ENCODE results near the gene FKBP11.
A peak's percentile ranks its signal among the peaks of the same experiment; 100 is the strongest.
"Not testable (repeated sequence)": the region's sequence is repeated elsewhere in the genome, so short reads cannot be mapped to it uniquely, and the experiment has no call there.

Gene FKBP11

GRCh38 chr12:48954841-48955501 lies 29.7 kb upstream of the FKBP11 start:
- DNase-seq: no peak

GRCh38 chr12:48954061-48954460 lies 28.8 kb upstream of the FKBP11 start:
- no peak for DNase-seq

- no peak for DNase-seq
These were observed 27.4 kb upstream of the FKBP11 start for GRCh38 chr12:48952691-48953090.

GRCh38 chr12:48947727-48948126 lies 22.4 kb upstream of the FKBP11 start:
- DNase-seq: no peak

- DNase-seq: no peak
These were observed 21.7 kb upstream of the FKBP11 start for GRCh38 chr12:48946943-48947342.

- no peak for DNase-seq
These were observed 20.9 kb upstream of the FKBP11 start for GRCh38 chr12:48946205-48946604.

- no peak for DNase-seq
These were observed 17.9 kb upstream of the FKBP11 start for GRCh38 chr12:48943221-48943620.

GRCh38 chr12:48940181-48940580 lies 14.9 kb upstream of the FKBP11 start:
- no peak for DNase-seq

- no peak for DNase-seq
These were observed 13.5 kb upstream of the FKBP11 start for GRCh38 chr12:48938805-48939204.

- DNase-seq: no peak
These were observed 11.9 kb upstream of the FKBP11 start for GRCh38 chr12:48937170-48937569.

- peak; percentile 75 for DNase-seq
These were observed 11.2 kb upstream of the FKBP11 start for GRCh38 chr12:48936379-48936979.

- DNase-seq: no peak
These were observed 9.0 kb upstream of the FKBP11 start for GRCh38 chr12:48934312-48934706.

GRCh38 chr12:48933664-48934311 lies 8.5 kb upstream of the FKBP11 start:
- no peak for DNase-seq

- DNase-seq: no peak
These were observed 7.6 kb upstream of the FKBP11 start for GRCh38 chr12:48932878-48933277.

- DNase-seq: no peak
These were observed 5.2 kb upstream of the FKBP11 start for GRCh38 chr12:48930475-48930874.

GRCh38 chr12:48929551-48929950 lies 4.3 kb upstream of the FKBP11 start:
- DNase-seq: no peak

- DNase-seq: no peak
These were observed 2.0 kb upstream of the FKBP11 start for GRCh38 chr12:48927261-48927660.

- peak; percentile 75 for DNase-seq
These were observed 532 bp downstream of the FKBP11 start for GRCh38 chr12:48924617-48925303.

GRCh38 chr12:48923117-48923516 lies 2.2 kb downstream of the FKBP11 start:
- DNase-seq: no peak

- no peak for DNase-seq
These were observed 7.3 kb downstream of the FKBP11 start for GRCh38 chr12:48917857-48918537.

- no peak for DNase-seq
These were observed 15.1 kb downstream of the FKBP11 start for GRCh38 chr12:48910196-48910595.

- DNase-seq: not testable (repeated sequence)
These were observed 15.6 kb downstream of the FKBP11 start for GRCh38 chr12:48909698-48910097.

GRCh38 chr12:48907245-48907644 lies 18.0 kb downstream of the FKBP11 start:
- no peak for DNase-seq
